GM18508 (cell line): ENCODE results near the gene PPFIA2.

ENCODE experiments used
- ATAC-seq: cut with Tn5 transposase; IDR thresholded peaks from one replicate; pipeline ENCODE4 v1.9.1; 2021; ENCODE audit warnings: moderate number of reproducible peaks; ENCODE audit not compliant: insufficient read depth, unreplicated experiment

Gene PPFIA2

DNA sequence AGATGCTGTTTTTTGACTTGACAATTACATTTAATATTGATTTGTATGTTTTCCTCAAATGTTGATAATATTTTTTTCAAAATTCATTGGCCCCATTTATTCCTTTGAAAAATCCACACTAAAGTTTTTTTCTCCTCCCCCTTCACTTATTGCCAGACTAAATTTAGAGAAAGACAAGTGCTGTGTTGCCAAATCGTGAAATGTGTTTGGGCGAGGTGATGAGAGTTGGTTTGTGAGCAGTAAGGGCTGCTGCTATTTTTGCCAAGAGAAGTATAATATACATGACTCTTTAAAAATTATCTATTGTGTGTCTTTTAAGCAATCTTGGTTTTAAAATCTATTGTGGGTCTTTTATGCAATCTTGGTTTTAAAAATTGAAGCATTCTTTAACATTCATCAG, 188.9 kb downstream of the PPFIA2 start:
- no peak for ATAC-seq

DNA sequence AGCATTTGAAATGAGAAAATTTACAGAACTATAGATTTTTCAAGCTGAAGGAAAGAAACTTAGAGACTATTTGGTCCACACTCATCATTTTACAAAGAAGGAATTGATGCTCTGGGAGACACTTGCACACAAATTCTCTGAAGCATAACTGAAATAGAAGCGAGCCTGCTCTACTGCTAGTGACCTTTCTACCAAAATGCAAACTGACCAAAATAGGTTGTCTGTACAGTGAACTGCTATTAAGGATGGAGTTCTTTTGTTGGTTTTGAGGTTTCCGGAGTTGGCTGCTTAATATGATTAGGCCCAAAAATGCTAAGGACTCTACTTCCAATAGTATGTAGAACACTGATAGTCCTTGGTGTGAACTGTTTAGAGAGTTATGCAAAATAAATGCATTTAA, 194.9 kb downstream of the PPFIA2 start:
- ATAC-seq: no peak

DNA sequence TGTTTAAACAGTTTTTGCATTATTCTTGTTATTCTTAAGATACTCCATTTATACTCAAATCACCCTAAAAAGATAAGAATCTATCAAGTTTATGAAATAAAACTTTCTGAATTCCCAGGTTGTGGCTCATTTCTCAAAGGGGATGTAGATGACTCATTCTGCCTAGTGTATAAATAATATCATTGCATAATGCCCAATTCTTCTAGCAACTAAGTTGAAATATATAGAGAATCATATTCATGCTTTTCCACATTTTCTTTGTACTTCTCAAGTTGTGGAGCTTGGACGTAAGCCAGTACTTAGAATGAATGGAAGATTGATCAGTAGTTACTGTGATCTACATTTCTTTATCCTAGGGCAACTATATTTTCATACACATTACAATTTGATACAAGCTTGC, 201.1 kb downstream of the PPFIA2 start:
- ATAC-seq: no peak

DNA sequence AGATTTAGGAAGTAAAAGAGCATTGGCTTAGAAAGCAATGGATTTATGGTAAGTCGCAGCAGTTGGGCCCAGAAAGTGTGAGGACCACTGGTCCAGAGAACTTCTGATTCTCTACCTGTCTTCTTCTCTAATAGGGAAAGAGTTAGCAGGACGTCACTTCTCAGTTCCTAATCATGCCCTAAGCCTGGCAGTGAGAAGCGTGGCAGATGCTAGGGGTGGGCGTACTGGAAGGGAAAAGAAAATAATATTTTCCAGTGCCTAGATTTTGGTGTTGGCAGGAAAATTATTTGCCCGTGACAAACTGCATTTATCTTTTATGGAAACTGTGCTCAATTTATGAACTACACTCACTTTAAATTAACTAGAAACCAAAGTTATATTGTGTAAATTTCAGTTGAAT, 212.3 kb downstream of the PPFIA2 start:
- ATAC-seq: no peak

DNA sequence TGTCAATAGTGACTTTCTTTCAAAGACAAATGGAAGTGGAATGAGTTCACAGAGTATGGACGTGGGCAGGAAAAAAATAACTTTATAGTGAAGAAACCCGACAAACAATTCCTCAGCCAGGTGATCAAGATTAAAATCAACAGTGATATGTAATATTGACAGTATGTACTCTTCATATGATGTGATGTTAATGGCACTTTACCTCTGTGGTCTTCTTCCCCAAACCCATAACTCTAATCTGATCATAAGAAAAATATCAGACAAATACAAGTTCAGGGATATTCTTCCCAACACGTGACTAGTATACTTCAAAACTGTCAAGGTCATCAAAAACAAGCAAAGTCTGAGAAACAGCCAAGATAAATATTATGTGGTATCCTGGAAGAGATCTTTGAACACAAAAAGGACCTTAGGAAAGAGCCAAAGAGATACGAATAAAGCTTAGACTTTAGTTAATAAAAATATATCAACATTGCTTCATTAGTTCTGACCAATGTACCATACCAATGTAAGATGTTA, 215.5 kb downstream of the PPFIA2 start:
- ATAC-seq: no peak

DNA sequence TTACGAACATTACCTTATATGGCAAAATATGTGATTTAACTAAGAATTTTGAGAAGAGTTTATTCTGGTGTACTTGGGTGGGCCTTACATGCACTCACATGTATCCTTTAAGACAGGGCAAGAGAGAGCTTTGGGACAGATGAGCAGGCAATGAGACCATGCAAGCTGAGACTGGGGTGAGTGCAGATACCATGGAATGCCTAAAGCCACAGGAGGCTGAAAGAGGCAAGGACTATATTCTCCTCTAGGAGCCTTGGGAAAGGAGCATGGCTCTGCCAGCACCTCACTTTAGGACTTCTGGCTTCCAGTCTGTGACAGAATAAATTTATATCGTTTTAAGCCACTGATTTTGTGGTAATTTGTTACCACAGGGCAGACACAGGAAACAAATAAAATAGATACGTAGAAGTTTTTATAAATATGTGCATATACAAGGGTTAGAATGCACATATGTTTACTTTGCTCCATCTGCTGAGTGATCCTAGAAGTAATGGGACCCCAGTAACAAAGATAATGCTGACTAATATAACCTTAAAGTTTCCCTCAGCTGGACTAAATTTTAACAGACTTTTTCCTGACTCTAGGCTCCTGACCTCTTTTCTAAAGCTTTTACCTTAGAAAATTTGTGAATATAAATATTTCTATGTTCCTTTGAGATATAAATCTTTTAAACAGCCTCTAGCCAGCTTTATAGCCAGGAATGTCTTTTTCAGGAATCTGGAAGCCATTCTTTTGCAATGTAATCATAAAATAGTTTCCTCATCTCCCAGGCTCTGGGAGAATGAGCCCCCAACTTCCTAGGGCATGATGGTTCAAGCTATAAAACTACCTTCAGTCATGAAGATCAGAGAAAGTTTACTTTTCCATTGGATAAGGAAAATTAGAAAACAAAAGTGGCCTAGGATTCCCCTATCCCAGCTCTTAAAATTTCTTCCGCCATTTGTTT, 216.8 kb downstream of the PPFIA2 start:
- no peak for ATAC-seq

DNA sequence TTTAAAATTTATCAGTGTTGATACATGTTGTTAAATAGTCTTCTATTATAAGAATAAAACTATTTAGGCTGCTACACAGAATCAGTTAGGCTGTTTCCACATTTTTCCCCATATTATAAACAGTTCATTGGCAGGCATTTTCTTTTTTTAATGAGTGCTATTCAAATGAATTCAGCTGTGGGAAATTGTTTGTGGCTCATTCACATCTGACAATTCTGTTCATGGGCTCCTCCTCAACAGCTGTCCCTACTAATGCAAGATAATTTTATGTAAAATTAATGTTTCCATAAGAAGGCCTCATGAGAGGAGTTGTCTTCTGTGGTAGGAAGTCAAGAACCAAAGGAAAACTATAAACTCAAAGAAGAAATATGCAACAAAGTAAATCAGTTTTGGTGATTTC, 218.0 kb downstream of the PPFIA2 start:
- no peak for ATAC-seq

DNA sequence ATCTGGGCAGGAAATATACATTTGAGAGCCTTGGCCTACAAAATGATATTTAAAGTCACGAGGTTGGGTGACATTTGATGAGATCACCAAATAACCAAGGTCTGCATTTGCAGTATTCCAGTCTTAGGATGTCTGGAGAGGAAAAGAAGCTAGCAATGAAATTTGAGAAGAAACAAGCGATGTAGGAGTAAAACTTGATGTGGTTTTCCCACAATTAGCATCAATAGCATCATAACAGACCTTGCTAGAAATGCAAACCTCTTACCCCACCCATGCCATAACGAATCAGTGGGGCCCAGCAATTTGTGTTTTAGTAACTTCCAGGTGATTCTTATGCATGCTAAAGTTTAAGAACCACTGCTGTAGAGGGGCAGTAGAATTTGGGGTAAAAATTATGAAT, 219.9 kb downstream of the PPFIA2 start:
- ATAC-seq: no peak

DNA sequence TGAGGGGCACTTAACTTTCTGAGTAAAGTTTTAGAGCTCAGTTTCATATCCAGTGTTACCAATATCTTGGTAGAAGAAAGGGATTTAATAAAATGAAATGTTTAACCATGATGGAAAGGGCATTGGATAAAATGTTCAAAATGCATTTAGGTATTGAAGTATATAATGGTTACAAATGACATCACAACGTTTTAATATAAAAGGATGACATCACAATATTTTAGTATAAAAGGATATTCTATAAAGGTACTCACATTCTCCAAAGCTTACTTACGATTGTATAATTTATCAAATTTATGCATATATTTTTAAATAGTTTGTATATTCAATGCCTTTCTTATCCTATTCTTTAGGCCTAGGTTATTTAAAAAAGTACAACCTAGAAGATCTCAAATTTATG, 226.1 kb downstream of the PPFIA2 start:
- ATAC-seq: no peak

DNA sequence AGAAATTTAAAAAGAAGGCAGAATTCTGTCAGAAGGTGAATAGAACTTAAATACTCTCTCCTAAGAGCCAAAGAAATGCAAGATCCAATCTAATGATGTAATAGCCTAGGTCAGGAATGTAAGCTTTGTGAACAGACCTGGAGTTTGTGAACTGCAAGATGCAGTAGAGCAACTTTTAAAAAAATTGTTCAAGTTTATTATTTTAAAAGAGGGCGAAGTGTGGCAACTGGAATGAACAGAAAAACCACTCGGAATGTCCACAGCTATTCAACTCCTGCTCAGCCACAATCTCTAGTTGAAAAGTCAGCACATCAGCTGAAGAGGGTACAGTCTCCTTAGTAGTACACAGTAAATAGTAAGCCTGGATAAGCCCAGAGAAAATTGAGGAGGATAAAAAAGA, 228.8 kb downstream of the PPFIA2 start:
- no peak for ATAC-seq

DNA sequence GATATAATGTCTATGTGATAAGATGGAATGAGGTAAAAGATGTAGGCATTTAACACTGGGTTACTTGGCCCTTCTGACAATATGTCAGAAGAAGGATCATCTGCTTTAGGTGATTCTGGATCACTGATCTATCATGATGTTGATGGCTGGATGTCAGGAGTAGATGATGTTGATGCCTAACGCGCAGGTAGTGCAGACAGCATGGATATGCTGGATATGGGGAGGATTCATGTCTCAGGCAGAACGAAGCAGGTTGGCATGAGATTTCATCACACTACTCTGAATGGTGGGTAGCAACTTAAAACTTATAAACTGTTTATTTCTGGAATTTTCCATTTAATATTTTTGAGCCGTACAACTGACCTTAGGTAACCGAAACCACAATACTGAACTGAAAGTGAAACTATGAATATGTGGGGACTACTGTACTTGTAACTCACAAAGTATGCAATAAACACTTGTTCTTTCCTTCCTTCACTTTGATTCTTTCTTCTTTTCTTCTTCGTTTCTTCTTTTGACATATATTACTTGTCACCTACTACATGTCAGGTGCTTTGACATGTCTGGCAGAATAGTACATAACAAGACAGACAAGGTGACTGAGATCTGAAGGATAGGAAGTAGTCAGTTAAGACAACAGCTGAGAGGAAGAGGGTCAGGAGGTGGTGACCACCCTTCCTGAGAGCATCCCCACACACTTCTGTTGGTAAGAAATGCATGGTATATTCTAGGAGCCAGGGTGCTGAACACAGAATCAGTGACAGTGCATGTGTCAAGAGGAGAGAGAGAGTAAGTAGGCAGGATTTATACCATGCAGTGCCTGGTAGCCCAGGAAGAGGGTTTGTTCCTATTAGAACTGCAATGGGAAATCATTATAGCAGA, 238.8 kb downstream of the PPFIA2 start:
- ATAC-seq: no peak

DNA sequence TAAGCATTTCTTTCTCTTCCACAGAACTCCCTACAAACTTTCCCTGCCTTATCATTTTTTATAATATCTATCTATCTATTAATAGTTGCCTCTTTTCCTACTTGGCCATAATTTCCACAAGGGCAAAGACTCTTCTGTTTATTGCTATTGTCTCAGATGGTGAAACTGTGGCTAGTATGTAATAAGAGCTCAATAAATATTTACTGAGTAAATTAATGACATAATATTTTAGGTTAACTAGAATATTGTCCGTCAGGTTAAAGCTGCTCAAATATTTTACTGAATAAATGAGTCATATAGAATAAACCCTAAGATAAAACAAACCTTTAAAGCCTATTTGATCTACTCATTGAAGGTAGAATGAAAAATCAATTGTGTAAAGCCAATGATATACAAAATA, 240.5 kb downstream of the PPFIA2 start:
- ATAC-seq: no peak

DNA sequence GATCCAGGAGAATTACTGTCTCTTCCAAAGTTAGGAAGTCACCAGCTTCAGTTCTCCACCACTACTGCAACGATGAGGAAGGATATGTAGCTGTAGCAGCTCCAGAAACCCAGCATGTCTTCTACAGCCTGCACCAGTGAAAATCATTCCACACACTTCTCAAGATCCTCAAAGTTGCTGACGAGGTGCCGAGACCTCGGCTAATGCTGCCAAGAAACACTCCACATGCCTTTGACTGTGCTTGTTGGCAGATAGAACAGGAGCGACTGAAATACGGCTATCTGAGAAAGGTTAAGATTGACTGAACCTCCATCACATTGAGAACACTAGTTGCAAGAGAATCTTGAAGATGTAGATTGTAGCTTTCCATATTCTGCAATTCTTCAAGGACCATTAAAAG, 241.9 kb downstream of the PPFIA2 start:
- ATAC-seq: no peak

DNA sequence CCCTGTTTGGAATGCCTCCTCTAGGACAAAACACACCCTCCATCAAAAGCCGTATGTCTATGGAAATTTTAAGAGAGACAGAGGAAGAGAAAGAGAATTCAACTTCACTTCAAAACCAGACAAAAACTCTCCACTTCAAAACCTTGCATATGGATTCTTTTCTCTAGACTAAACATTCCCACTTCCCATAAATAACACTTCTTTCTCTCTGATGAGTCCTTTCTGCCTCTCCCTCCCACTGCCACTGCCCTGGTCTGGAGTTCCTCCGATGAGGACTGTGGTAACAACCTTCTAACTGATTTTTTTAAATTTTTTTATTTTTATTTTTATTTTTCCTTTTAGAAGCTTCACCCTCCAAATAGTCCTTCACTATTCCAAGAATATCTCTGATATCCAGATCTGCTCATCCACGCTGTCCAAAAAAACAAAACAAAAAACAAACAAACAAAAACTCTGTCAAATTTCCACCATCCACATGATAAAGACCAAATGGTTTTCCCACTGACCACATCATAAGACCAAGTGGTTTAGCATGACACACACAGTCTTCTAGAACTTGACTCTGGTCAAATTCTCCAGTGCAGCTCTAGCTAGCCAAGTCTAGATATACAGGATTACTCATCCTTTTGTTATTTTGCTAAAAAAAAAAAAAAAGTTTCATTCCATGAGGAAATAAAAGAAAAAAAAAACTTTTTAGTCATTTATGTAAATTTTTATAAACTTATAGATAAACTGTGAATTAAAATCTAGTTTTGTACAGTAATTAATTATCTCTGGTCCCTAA, 256.0 kb downstream of the PPFIA2 start:
- no peak for ATAC-seq

DNA sequence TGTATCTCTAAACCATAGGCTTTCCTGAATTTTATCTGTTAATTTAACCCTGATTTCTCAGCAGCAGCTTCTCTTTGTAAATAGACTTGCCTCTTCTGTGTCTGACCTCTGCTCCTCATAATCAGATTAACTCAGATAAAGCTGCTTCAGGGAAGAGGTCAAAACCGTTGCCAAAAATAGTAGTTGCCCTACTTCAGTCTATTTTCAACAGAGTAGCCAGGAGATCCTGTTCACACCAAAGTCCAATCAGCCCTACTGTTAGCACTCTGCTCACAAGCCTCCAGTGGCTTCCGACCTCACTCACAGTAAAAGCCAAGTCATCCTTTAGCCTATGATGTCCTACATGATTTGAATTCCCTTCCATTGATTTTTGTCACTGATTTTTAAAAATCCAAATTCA, 258.4 kb downstream of the PPFIA2 start:
- no peak for ATAC-seq

DNA sequence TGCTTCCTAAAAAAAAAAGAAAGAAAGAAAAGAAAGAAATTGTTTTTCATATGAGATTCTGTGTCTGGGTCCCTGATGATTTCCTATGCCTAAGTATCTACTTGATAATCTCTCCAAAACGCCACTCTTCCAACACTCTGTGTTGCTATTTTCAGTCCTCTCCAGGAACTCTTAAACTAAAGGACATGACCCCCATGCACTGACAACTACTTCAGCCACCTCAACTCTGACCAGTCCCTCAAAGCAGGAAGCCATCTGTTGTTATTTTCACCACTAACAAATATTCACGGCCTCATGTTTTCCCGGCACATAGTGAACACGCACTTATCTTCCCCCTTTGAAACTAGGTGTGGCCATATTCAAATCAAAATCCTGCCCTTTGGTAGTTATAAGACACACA, 259.3 kb downstream of the PPFIA2 start:
- ATAC-seq: no peak

DNA sequence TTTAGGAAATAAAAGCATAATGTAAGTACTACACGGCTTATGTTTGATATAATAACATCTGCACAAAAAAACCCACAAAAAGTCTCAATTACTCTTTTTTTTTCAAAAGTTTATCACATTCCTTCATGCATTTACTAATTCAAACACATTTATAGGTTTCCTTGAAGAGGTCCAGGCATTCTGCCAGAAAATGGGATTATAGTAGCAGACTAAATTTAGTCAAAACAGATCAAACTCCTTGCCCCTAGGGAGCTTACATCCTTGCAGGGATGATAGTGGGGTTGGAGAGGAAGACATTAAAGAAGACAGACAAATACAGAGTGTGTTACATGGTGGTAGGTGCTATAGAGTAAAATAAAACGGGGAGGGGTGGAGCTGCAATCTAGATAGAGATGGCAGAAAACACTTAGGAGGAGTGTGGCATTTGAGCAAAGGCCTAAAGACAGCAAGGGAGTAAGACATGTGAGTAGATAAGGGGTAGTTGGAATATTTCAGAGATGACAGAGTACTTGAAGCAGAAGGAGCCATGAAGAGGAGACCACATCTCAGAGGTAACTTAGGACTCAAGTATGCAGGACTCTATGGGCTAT, 266.9 kb downstream of the PPFIA2 start:
- no peak for ATAC-seq

DNA sequence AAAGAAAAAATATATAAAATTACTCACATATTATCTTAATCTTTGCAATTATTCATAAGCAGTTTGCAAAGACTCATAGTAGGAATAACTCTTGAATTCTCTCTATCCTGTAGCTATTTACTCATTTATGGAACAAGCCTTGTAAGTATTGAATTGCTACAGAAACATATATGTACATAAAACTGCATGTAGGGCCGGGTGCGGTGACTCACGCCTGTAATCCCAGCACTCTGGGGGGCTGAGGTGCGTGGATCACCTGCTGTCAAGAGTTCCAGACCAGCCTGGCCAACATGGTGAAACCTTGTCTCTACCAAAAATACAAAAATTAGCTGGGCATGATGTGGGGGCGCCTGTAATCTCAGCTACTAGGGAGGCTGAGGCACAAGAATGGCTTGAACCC, 286.2 kb downstream of the PPFIA2 start:
- no peak for ATAC-seq

DNA sequence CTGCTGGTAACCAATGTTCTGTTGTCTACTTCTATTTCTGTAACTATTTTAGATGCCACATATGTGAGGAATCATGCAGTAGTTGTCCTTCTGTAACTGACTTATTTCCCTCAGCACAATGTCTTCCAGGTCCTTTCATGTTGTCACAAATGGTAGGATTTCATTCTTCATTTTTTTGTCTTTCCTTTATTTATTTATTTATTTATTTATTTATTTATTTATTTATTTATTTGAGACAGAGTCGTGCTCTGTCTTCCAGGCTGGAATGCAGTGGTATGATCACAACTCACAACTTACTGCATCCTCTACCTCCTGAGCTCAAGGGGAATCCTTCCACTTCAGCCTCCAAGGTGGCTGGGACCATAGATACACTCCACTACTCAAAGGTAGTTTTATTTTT, 288.2 kb downstream of the PPFIA2 start:
- no peak for ATAC-seq

DNA sequence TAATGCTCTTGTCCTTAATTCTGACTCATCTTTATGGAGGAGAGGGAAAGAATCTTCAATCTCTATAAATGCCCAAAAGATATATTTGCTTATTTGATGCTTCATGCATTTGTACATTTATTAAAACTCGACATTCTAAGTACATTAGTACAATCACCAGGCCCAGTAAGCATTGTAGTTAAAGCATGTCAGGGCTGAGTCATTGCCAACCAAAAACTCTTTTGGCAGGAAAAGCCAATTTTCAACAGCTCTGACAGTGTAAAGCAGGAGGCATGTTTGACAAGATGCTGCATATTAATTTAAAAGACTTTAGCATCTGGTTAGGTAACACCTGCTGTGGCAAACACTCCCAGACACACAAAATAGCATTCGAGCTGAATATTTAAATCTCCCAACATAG, 290.9 kb downstream of the PPFIA2 start:
- no peak for ATAC-seq
